ENCODE results near the gene TEKT5.

TEKT5 gene

GRCh38 chr16:10692470-10692869 lies 2.3 kb downstream of the TEKT5 start:
- no peaks in the 10 kb centered on the region for H3K9me3 ChIP-seq (ENCODE audit: insufficient read depth, low read depth, low read length)
- H3K4me3 ChIP-seq (ENCODE audit: low read length, poor library complexity, severe bottlenecking) = no peak overlapping the region
- no peaks in the 10 kb centered on the region for H3K9me2 ChIP-seq (replicated peaks; ENCODE audit: low read depth, low read length)
- TF ChIP-seq EZH2phosphoT487 (IDR thresholded peaks at IDR 0.05; ENCODE audit: borderline replicate concordance) (no peak), CTCF (conservative IDR thresholded peaks at IDR 0.05; ENCODE audit: low read length) (no peak)
- no peaks in the 10 kb centered on the region for H3K27me3 ChIP-seq (ENCODE audit: insufficient read depth, low read length, poor library complexity, severe bottlenecking)
- H2AFZ ChIP-seq (ENCODE audit: low read length) = no peak overlapping the region
- no peak overlapping the region for H3K4me2 ChIP-seq (ENCODE audit: low read depth, low read length, poor library complexity, severe bottlenecking)
- H4K20me1 ChIP-seq (ENCODE audit: insufficient read depth, low read length, poor library complexity, severe bottlenecking) = no peaks in the 10 kb centered on the region
- no peaks in the 10 kb centered on the region for H3K4me1 ChIP-seq (ENCODE audit: insufficient read depth, low read length, poor library complexity, severe bottlenecking)
- H3K36me3 ChIP-seq (ENCODE audit: insufficient read depth, low read length) = no peaks in the 10 kb centered on the region
- no peaks in the 10 kb centered on the region for H3F3A ChIP-seq (ENCODE audit: low read depth)
- no peaks in the 10 kb centered on the region for H3K79me2 ChIP-seq (ENCODE audit: insufficient read depth, low read length)
- H3K9ac ChIP-seq (ENCODE audit: low read depth, low read length, poor library complexity, severe bottlenecking) = no peak overlapping the region

- Histone ChIP-seq H3K9ac (ENCODE audit: low read depth, low read length, poor library complexity, severe bottlenecking) (no peak overlapping the region), H3K9me3 (ENCODE audit: insufficient read depth, low read depth, low read length) (no peaks in the 10 kb centered on the region), H3F3A (ENCODE audit: low read depth) (no peaks in the 10 kb centered on the region), H2AFZ (ENCODE audit: low read length) (no peak overlapping the region), H3K4me1 (ENCODE audit: insufficient read depth, low read length, poor library complexity, severe bottlenecking) (no peaks in the 10 kb centered on the region), H3K4me2 (ENCODE audit: low read depth, low read length, poor library complexity, severe bottlenecking) (no peak overlapping the region), H3K36me3 (ENCODE audit: insufficient read depth, low read length) (no peaks in the 10 kb centered on the region), H4K20me1 (ENCODE audit: insufficient read depth, low read length, poor library complexity, severe bottlenecking) (no peaks in the 10 kb centered on the region), H3K27me3 (ENCODE audit: insufficient read depth, low read length, poor library complexity, severe bottlenecking) (no peaks in the 10 kb centered on the region), H3K9me2 (replicated peaks; ENCODE audit: low read depth, low read length) (no peaks in the 10 kb centered on the region), H3K79me2 (ENCODE audit: insufficient read depth, low read length) (no peaks in the 10 kb centered on the region), H3K4me3 (ENCODE audit: low read length, poor library complexity, severe bottlenecking) (no peak overlapping the region)
- TF ChIP-seq EZH2phosphoT487 (IDR thresholded peaks at IDR 0.05; ENCODE audit: borderline replicate concordance) (no peak), CTCF (conservative IDR thresholded peaks at IDR 0.05; ENCODE audit: low read length) (no peak)
These were observed 6.0 kb downstream of the TEKT5 start for GRCh38 chr16:10688726-10689125.

DNA sequence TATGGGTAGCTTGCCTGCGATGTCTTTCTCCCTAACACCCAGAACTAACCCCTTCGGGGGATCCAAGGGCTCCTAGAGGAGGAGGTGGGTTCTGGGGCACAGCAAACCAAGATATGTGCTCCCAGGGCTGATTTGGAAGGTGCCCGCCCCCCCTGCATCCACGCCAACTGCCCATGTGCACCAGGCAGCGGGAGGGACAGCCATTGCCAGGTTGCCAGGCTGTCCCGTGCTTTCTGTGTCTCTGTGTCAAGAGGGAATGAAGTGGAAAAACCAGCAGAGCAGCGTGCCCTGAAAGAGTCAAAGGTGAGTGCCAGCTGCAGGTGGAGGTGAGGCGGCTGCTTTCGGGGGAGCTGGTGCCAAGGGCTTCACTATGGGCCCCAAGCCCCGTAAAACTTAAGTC lies 6.4 kb downstream of the TEKT5 start:
- no peak overlapping the region for H3K4me3 ChIP-seq (ENCODE audit: low read length, poor library complexity, severe bottlenecking)
- no peaks in the 10 kb centered on the region for H3K9me2 ChIP-seq (replicated peaks; ENCODE audit: low read depth, low read length)

More for the DNA sequence above, 6.4 kb downstream of the TEKT5 start:
- no peaks in the 10 kb centered on the region for H3K27me3 ChIP-seq (ENCODE audit: insufficient read depth, low read length, poor library complexity, severe bottlenecking)
- no peaks in the 10 kb centered on the region for H3K36me3 ChIP-seq (ENCODE audit: insufficient read depth, low read length)
- no peak overlapping the region for H3K4me2 ChIP-seq (ENCODE audit: low read depth, low read length, poor library complexity, severe bottlenecking)
- H2AFZ ChIP-seq (ENCODE audit: low read length) = no peak overlapping the region
- no peaks in the 10 kb centered on the region for H3K9me3 ChIP-seq (ENCODE audit: insufficient read depth, low read depth, low read length)
- no peaks in the 10 kb centered on the region for H3K79me2 ChIP-seq (ENCODE audit: insufficient read depth, low read length)
- H4K20me1 ChIP-seq (ENCODE audit: insufficient read depth, low read length, poor library complexity, severe bottlenecking) = no peaks in the 10 kb centered on the region
- no peak overlapping the region for H3K9ac ChIP-seq (ENCODE audit: low read depth, low read length, poor library complexity, severe bottlenecking)
- H3K4me1 ChIP-seq (ENCODE audit: insufficient read depth, low read length, poor library complexity, severe bottlenecking) = no peaks in the 10 kb centered on the region
- TF ChIP-seq CTCF (conservative IDR thresholded peaks at IDR 0.05; ENCODE audit: low read length) (no peak), EZH2phosphoT487 (IDR thresholded peaks at IDR 0.05; ENCODE audit: borderline replicate concordance) (no peak)
- no peaks in the 10 kb centered on the region for H3F3A ChIP-seq (ENCODE audit: low read depth)
